B cell (primary cell): Measurements from ENCODE around the gene ANKLE1. TPM values are rescaled to one million over a fixed set of nuclear protein-coding genes. Genes with fewer than 3 reads are reported as not detected.

ENCODE experiments used
- ATAC-seq: fragments of 200-7000 bp; cut with Tn5 transposase; one replicate; pipeline ENCODE4 v1.10.0; 2021; ENCODE audit warnings: low read depth, mild to moderate bottlenecking, moderate number of reproducible peaks, moderate library complexity
- CTCF ChIA-PET: fragments of 350-600 bp; sonication (Branson Sonifier 250); formaldehyde crosslinking; loops from one replicate; lab custom pipeline; 2021; ENCODE audit warnings: antibody characterized with exemption, inconsistent platforms; lab: Charles Lee
- POLR2A ChIA-PET: fragments of 350-600 bp; sonication (Branson Sonifier 250); formaldehyde crosslinking; loops from one replicate; lab custom pipeline; 2021; ENCODE audit warnings: antibody characterized with exemption; lab: Charles Lee
- DNase-seq: peaks from one replicate; pipeline ENCODE4 v3.0.0; 2013
- H2AFZ ChIP-seq: 2 replicates; pipeline ENCODE4 v1.6.1; 2012; ENCODE audit warnings: mild to moderate bottlenecking, low read depth, low read length; ENCODE audit not compliant: insufficient read depth, poor library complexity, severe bottlenecking
- H3K27ac ChIP-seq, 2 donors: 1 replicate in 1 of 2; 2 replicates in 1 of 2; pipeline ENCODE4 v1.5.1; 2012 to 2013; ENCODE audit warnings: low read length in 2 of 2, mild to moderate bottlenecking in 2 of 2, moderate library complexity in 1 of 2
- H3K27me3 ChIP-seq, 4 experiments: fragments of 200-600 bp in 1 of 4; sonication (generic) in 1 of 4; replicated peaks in 1 of 4; 1 replicate in 2 of 4; 2 replicates in 2 of 4; pipeline versions ENCODE4 v1.6.1 to v1.7.0; 2013 to 2016; ENCODE audit warnings: low read length in 3 of 4, mild to moderate bottlenecking in 2 of 4, mixed read lengths in 1 of 4, moderate library complexity in 1 of 4; ENCODE audit not compliant: insufficient read depth in 4 of 4, control insufficient read depth in 3 of 4; ENCODE audit errors: control extremely low read depth in 1 of 4
- H3K36me3 ChIP-seq, 2 experiments: replicated peaks in 1 of 2; 1 replicate in 1 of 2; 2 replicates in 1 of 2; pipeline versions ENCODE4 v1.6.1 to v1.7.1; 2013; ENCODE audit warnings: low read length in 1 of 2; ENCODE audit not compliant: insufficient read depth in 2 of 2, control insufficient read depth in 1 of 2; ENCODE audit errors: control extremely low read depth in 1 of 2, extremely low read depth in 1 of 2
- H3K4me1 ChIP-seq, 2 donors: fragments of 200-600 bp in 1 of 2; sonication (generic) in 1 of 2; 1 replicate in 1 of 2; 2 replicates in 1 of 2; pipeline versions ENCODE4 v1.5.1 to v1.6.1; 2013 to 2017; ENCODE audit warnings: low read length in 2 of 2; ENCODE audit not compliant: control insufficient read depth in 2 of 2, insufficient read depth in 2 of 2
- H3K4me2 ChIP-seq: replicated peaks from 2 replicates; pipeline ENCODE3; 2012; ENCODE audit warnings: mild to moderate bottlenecking, low read depth, low read length; ENCODE audit not compliant: poor library complexity, severe bottlenecking
- H3K4me3 ChIP-seq, 5 experiments: fragments of 200-600 bp in 1 of 5; sonication (generic) in 1 of 5; 1 replicate in 3 of 5; 2 replicates in 2 of 5; pipeline versions ENCODE4 v1.5.1 to v1.7.0; 2011 to 2016; ENCODE audit warnings: low read length in 4 of 5, mild to moderate bottlenecking in 4 of 5, low read depth in 2 of 5, control low read depth in 1 of 5, moderate library complexity in 1 of 5; ENCODE audit not compliant: insufficient read depth in 1 of 5; ENCODE audit errors: control extremely low read depth in 1 of 5, extremely low read depth in 1 of 5
- H3K79me2 ChIP-seq: fragments of 200-600 bp; sonication (generic); one replicate; pipeline ENCODE4 v1.6.0; 2016; ENCODE audit warnings: low read length; ENCODE audit not compliant: control insufficient read depth, insufficient read depth
- H3K9ac ChIP-seq: fragments of 200-600 bp; sonication (generic); 2 replicates; pipeline ENCODE4 v1.6.1; 2017; ENCODE audit warnings: mild to moderate bottlenecking, low read length, moderate library complexity
- H3K9me3 ChIP-seq, 3 donors: one replicate each; pipeline versions ENCODE4 v1.6.1 to v1.7.1; 2013; ENCODE audit warnings: low read length in 2 of 3; ENCODE audit not compliant: control insufficient read depth in 2 of 3, insufficient read depth in 1 of 3; ENCODE audit errors: control extremely low read depth in 1 of 3
- H4K20me1 ChIP-seq: 2 replicates; pipeline ENCODE4 v1.6.0; 2012; ENCODE audit warnings: mild to moderate bottlenecking, low read length; ENCODE audit not compliant: insufficient read depth, control insufficient read depth, poor library complexity, severe bottlenecking
- H3K27ac Mint-ChIP-seq: one replicate; pipeline ENCODE4 v1.8.0; 2021; ENCODE audit warnings: mixed read lengths
- H3K27me3 Mint-ChIP-seq: one replicate; pipeline ENCODE4 v1.8.0; 2021; ENCODE audit warnings: mixed read lengths
- H3K4me1 Mint-ChIP-seq: one replicate; pipeline ENCODE4 v1.8.0; 2021; ENCODE audit warnings: mixed read lengths
- H3K4me3 Mint-ChIP-seq: one replicate; pipeline ENCODE4 v1.8.0; 2021; ENCODE audit warnings: mixed read lengths
- H3K9me3 Mint-ChIP-seq: one replicate; pipeline ENCODE4 v1.8.0; 2022; ENCODE audit warnings: mixed read lengths; ENCODE audit not compliant: insufficient read depth
- CTCF ChIP-seq: fragments of 200-600 bp; IDR thresholded peaks from one replicate; pipeline ENCODE4 v1.8.0; 2022; ENCODE audit warnings: antibody characterized with exemption, mild to moderate bottlenecking
- EZH2 ChIP-seq: IDR thresholded peaks from 2 replicates; pipeline ENCODE4 v1.6.1; 2012; ENCODE audit warnings: borderline replicate concordance, low read depth, mild to moderate bottlenecking, moderate library complexity, low read length; ENCODE audit not compliant: insufficient read depth, poor library complexity, severe bottlenecking
- WGBS: methylation state at CpG from one replicate; pipeline ENCODE4 v1.1.5; 2013; ENCODE audit warnings: missing lambda C conversion rate; ENCODE audit not compliant: insufficient coverage; 5-methylcytosine and 5-hydroxymethylcytosine counted together
- intact Hi-C: fragments of 100-400 bp; cut with micrococcal nuclease; formaldehyde crosslinking; loops from one replicate; pipeline ENCODE4 v1.10.0; 2022
- polyA plus RNA-seq: library from polyadenylated mRNA; depleted of rRNA; stranded (reverse); fragments of >200 nt; gene quantifications from 2 replicates; pipeline ENCODE4 v1.2.3, GENCODE V29; 2012
- total RNA-seq, 2 donors: library from RNA; stranded (reverse); fragments of 120-200 nt in 1 of 2; gene quantifications; 1 replicate in 1 of 2; 2 replicates in 1 of 2; pipeline versions ENCODE4 v1.2.3 to v1.2.4, GENCODE V29; 2013 to 2022

Gene ANKLE1
- total and polyA plus RNA-seq, 2 donors (not counting 1 experiment from before 2014, with no cell fraction given) = 6.2 to 7.6 TPM

DNA sequence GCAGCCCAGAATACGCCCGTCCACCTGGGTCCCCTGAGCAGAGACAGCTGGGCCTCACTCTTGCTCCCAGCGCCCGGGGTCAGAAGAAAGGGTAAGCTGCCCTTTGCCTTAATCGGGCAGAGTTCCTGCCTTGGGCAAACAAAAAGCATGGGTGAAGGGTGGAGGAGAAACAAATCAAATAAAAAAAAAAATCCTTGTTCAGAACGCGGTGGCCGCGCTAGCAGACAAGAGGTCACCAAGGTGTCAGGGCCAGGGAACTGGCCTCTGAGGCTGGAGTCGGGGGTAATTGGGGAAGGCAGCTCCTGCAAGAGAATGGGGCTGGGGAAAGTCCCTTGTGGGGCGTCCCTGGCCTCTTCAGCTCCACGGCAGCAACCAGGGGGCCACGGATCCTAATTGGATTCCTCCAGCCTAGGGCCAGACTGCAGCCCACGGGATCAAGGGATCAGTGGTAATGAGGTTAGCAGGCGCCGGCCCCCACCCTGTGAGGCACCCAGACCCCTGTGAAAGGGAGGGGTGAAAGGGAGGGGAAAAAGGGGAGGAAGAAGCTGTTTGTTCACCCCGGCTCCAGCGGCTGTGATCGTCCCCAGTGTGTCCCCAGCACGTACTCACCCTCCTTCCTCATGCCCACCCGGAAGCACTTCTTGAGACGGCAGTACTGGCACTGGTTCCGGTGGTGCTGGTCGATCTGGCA, 41.5 kb upstream of the ANKLE1 start:
- no peak for TF ChIP-seq CTCF
- TF ChIP-seq EZH2 = no peak
- Histone ChIP-seq H3K4me3 (no peak overlapping the region), H2AFZ (no peak overlapping the region), H3K27ac (no peak overlapping the region), H3K9me3 (peaks cover 0 to 2% (median 0%) of the 10 kb centered on the region in 3 donors), H3K4me2 (no peak overlapping the region), H4K20me1 (no peaks in the 10 kb centered on the region), H3K9ac (no peak overlapping the region), H3K36me3 (no peaks in the 10 kb centered on the region), H3K27me3 (no peaks in the 10 kb centered on the region), H3K79me2 (no peaks in the 10 kb centered on the region), H3K4me1 (peaks cover 0 to 20% of the 10 kb centered on the region in 2 donors)
- DNase-seq (no peak), ATAC-seq (no peak)
- ChIA-PET CTCF (no interaction called here), POLR2A (interaction anchor here (0.5 kb wide), 1 partner anchor 17 kb away, joined by 4 read pairs; no protein-coding TSS in a partner anchor)
- Mint-ChIP-seq H3K4me3 (no peak overlapping the region), H3K4me1 (peaks cover 20% of the 10 kb centered on the region), H3K27me3 (no peaks in the 10 kb centered on the region), H3K9me3 (no peaks in the 10 kb centered on the region), H3K27ac (peak overlapping the region; percentile 15)
- intact Hi-C loops = no loop called here
- WGBS = 93% methylated on average over 20 of the region's 24 CpGs

- 96% methylated on average over 5 of the region's 6 CpGs for WGBS
- Mint-ChIP-seq H3K9me3 (no peaks in the 10 kb centered on the region), H3K27ac (peak overlapping the region; percentile 68), H3K4me1 (peaks cover 17% of the 10 kb centered on the region), H3K4me3 (no peak overlapping the region), H3K27me3 (no peaks in the 10 kb centered on the region)
- H3K4me3 ChIP-seq = no peak overlapping the region
- no peaks in the 10 kb centered on the region for H3K36me3 ChIP-seq
- ATAC-seq (no peak), DNase-seq (no peak)
- H3K79me2 ChIP-seq = no peaks in the 10 kb centered on the region
- H3K4me1 ChIP-seq = peaks cover 0 to 19% of the 10 kb centered on the region in 2 donors
- TF ChIP-seq CTCF (no peak), EZH2 (no peak)
- CTCF ChIA-PET = no interaction called here
- H3K9me3 ChIP-seq = peaks cover 0 to 2% (median 0%) of the 10 kb centered on the region in 3 donors
- H3K4me2 ChIP-seq = no peak overlapping the region
- intact Hi-C loops = no loop called here
- H3K27me3 ChIP-seq = no peaks in the 10 kb centered on the region
- H3K9ac ChIP-seq = no peak overlapping the region
- no peaks in the 10 kb centered on the region for H4K20me1 ChIP-seq
- POLR2A ChIA-PET = interaction anchor here (1.4 kb wide), 1 partner anchor 14 kb away, joined by 4 read pairs; no protein-coding TSS in a partner anchor
- no peak overlapping the region for H2AFZ ChIP-seq
- H3K27ac ChIP-seq = no peak overlapping the region
Measured at GRCh38 chr19:17240826-17241399, 40.8 kb upstream of the ANKLE1 start.
